Hematopoietic multipotent progenitor cell treated with erythropoietin and hydrocortisone succinate and interleukin-3 and kit ligand, for 4 days (in vitro differentiated cells): Measurements from ENCODE around the gene CANX.

Experiments used
- DNase-seq: peaks from one replicate; pipeline ENCODE4 v3.0.0-alpha.2; 2015

The CANX gene

DNA sequence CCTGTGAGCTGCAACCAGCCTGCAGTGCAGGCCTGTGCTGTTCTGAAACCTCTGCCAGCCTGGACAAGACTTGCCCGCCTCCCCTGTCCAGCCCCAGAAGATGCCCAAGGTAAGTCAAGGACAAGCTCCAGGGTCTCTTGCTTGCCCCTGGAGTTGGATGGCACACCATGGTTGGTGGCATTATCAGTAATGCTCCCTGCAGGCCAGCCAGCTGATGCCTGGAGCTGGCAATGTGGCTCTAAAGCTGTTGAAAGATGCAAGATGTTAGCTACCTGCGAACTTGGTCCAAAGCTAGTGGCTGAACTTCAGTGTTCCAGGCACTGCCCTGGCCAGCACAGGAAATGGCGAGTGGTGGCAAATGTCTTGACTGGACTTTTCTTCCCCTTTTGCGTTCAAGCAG, 81.1 kb downstream of the CANX start:
- no peak for DNase-seq

DNA sequence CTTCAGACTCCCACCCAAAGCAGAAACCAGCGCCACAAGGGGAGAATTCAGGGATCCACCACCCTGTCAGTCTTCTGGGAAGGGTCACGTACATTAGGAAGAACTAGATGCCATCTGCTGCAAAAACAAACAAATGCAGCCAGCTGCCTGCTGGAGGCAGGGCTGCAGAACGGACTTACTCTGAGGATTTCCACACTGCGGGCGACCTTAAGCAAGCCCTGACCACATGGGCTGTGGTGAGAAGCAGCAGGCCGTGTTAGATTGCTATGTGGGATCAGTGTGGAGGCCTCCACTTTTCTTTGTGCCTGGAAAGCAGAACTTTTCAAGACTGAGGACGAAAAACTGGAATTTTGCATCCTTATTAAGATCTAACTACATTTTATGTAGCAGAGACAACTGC, 81.6 kb downstream of the CANX start:
- peak; percentile 78 for DNase-seq
